Suprapubic skin (tissue), 3 donors: ENCODE measurements around the gene RENBP.

Experiments used
- CTCF ChIP-seq, 2 donors: fragments of 200-600 bp in 1 of 2; fragments of 450-650 bp in 1 of 2; sonication (generic) in 1 of 2; IDR thresholded peaks; one replicate each; pipeline ENCODE4 v1.5.1; 2016 to 2019; ENCODE audit warnings: antibody characterized with exemption in 2 of 2, mild to moderate bottlenecking in 1 of 2, moderate library complexity in 1 of 2
- POLR2AphosphoS5 ChIP-seq, 3 donors: sonication (generic); formaldehyde crosslinking; IDR thresholded peaks; one replicate each; pipeline ENCODE4 v1.6.1; 2017; ENCODE audit warnings: antibody characterized with exemption in 3 of 3

- TF ChIP-seq POLR2AphosphoS5 (IDR thresholded peaks at IDR 0.05) (no peak), CTCF (IDR thresholded peaks at IDR 0.05) (no peak)
Observed at GRCh38 chrX:153917869-153918268, 26.6 kb downstream of the RENBP start.
